Kasumi-1 (cell line): Measurements from ENCODE around the gene ZDHHC19.
"Not testable (repeated sequence)": the region's sequence is repeated elsewhere in the genome, so short reads cannot be mapped to it uniquely, and the experiment has no call there.

ENCODE experiments used
- DNase-seq, 2 experiments: peaks; one replicate each; lab custom pipeline; 2025; lab: John Stamatoyannopoulos, UW

ZDHHC19 gene

GRCh38 chr3:196225086-196225485 lies 13.9 kb upstream of the ZDHHC19 start:
- no peak for DNase-seq

DNA sequence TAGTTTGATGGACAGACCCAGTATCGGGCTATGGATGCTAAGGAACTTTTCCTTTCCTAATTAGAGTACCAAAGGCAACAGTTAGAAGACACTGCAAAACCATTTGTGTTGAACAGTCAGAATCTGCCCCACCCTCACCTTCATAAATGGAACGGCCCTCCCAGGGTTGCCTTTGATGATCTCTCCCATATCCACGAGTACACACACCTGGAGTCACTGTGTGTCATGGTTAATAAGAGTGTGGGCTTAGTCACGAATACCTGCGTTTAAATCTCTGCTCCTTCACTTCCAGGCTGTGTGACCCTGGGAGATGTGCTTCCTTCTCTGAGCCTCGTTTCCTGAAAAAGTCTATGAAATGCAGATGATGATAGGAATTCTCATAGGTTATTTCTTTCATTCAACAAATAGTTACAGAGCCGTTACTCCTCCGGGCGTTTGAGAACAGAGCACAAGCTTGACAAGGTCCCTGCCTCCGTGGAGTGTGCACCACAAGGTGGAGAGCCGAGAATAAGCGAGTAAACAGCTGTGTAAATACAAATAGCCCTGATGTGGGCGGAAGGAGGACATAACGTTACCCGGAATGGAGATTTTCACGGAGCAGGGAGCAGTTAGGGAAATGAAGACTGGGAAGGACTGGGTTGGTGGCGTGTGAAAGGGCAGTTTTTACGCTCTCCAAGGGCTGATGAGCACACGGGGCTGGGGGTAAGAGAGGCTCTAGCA lies 11.8 kb upstream of the ZDHHC19 start:
- DNase-seq = no peak

DNA sequence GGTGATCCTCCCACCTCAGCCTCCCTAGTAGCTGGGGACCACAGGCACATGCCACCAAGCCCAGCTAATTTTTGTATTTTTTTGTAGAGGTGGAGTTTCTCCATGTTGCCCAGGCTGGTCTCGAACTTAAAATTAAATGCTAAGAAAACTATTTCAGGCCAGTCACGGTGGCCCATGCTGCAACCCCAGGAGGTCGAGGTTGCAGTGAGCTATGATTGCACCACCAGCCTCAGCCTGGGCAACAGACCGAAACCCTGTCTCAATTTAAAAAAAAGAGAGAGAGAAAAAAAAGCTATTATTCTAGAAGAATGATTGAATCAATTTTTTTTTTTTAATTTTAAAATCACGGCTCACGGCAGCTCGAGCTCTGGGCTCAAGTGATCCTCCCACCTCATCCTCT lies 9.8 kb upstream of the ZDHHC19 start:
- no peak for DNase-seq

- DNase-seq = peak; percentile 74 to 81
Observed at GRCh38 chr3:196220587-196220986, 9.4 kb upstream of the ZDHHC19 start.

GRCh38 chr3:196219970-196220311 lies 8.7 kb upstream of the ZDHHC19 start:
- DNase-seq = peak; percentile 43 to 52

GRCh38 chr3:196219194-196219969 lies 8.2 kb upstream of the ZDHHC19 start:
- DNase-seq = peak; percentile 93 to 95

- DNase-seq = no peak
Observed at GRCh38 chr3:196218155-196218712, 7.0 kb upstream of the ZDHHC19 start.

DNA sequence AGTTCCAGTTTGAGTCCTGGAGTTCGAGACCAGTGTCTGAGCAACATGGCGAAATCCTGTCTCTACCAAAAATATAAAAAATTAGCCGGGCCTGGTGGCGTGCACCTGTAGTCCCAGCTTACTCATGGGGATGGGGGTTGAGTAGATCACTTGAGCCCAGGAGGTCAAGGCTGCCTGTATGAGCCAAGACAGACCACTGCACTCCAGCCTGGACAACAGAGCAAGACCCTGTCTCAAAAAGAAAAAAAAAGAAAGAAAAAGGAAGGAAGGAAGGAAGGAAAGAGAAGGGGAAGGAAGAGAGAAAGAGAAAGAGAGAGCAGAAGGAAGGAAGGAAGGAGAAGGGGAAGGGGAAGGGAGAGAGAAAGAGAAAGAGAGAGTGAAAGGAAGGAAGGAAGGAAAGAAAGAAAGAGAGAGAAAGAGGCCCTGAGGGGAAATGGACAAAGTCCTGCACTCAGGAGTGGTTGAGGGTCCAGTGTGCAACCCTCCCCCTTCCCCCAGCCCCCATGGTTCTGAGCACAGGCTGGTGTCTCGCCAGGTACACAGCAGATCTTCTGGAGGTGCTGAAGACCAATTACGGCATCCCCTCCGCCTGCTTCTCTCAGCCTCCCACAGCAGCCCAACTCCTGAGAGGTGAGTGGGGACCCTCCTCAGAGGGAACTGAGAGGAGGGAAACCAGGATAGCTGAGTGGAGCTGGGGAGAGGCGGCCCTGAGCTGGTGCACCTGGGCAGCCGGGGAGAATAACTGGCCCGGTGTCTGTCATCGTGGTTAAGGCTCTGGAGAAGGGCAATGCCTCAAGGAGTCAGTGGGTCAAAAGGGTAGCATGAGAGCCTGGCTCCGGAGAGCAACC lies 6.3 kb upstream of the ZDHHC19 start:
- DNase-seq = no peak

- DNase-seq = no peak
Observed at GRCh38 chr3:196216681-196217211, 5.5 kb upstream of the ZDHHC19 start.

DNA sequence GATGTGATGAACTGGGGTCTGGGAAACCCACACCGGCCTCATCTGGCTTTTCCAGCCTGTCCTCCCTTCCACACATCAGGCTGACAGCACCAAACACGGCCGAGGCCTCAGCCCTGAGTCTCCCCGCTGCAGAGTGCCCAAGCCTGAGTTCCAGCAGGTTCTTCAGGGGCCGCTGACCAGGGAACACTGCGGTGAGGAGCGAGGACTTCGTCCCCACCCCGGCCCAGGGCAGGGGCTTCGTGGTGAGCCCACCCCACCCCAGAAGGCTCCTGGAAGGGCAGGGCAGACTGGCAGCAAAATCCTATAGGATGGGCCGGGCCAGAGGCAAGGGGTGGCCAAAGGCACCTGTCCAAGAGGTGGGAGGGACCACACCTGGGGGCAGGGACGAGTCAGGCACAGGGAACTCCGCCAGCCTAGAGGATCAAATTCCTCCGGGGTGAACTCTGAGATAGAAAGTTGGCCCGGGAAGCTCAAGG lies 4.9 kb upstream of the ZDHHC19 start, which contains the start of gene SLC51A:
SLC51A (plus strand) TSS at position 446 of the 476 bp plus-strand sequence. CDS start 179 bp downstream, outside the sequence.
- no peak for DNase-seq

GRCh38 chr3:196215493-196216020 lies 4.4 kb upstream of the ZDHHC19 start:
- DNase-seq = no peak

GRCh38 chr3:196214783-196215441 lies 3.7 kb upstream of the ZDHHC19 start:
- DNase-seq = no peak

DNA sequence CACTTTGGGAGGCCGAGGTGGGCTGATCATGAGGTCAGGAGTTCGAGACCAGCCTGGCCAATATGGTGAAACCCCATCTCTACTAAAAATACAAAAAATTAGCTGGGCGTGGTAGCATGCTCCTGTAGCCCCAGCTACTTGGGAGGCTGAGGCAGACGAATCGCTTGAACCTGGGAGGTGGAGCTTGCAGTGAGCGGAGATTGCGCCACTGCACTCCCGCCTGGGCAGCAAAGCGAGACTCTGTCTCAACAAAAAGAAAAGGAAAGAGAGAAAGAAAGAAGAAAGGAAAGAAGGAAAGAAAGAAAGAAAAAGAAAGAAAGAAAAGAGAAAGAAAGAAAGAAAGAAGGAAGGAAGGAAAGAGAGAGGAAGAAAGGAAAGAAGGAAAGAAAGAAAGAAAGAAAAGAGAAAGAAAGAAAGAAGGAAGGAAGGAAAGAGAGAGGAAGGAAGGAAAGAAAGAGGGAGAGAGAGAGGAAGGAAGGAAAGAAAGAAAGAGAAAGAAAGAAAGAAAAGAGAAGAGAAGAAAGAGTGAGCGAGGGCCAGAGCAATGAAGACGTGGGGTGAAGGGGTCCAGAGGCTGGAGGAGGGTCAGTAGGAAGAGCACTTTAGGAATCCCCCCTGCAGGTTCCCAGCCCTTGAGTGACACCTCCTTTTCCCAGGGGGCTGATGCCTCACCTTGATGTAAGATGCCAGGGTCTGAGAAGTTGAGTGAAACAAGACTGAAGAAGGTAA lies 1.1 kb downstream of the ZDHHC19 start:
- DNase-seq = not testable (repeated sequence)

DNA sequence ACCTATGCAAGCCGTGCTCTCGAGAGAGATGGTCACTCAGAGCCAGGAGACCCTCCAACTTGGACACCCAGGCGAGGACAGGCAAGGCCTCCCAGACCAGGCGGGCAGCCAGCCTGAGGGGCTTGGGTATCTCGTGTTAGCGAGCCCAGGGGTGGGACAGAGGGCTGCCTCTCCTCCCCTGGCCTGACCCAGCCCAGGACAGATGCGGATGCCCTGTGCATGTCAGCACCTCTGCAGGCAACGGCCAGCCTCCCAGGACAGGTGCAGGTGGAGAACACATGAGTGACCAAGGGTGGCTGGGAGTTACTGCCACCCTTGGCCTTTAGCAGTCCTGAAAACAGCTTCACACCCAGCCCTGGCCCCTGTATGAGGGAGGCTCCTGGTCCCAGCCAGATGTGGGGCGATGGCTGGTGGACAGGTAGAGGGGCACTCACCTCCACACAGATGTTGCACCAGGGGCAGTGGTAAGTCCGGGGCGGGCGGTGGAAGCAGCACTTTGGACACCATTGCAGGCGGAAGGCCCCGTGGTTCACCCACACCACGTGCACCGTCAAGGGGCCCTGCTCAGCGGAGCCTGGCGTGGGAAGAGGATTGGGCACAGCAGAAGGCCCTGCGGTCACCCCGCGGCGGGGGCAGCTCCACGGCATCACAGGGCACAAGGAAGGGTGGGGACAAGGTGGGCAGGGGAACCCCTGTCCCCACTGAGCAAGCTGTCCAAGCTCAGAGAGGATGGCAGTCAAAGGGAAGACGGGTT lies 2.1 kb downstream of the ZDHHC19 start:
- DNase-seq = no peak

- DNase-seq = peak; percentile 23 to 25
Observed at GRCh38 chr3:196207833-196208607, 3.2 kb downstream of the ZDHHC19 start.

GRCh38 chr3:196207159-196207832 lies 3.9 kb downstream of the ZDHHC19 start:
- no peak for DNase-seq

DNA sequence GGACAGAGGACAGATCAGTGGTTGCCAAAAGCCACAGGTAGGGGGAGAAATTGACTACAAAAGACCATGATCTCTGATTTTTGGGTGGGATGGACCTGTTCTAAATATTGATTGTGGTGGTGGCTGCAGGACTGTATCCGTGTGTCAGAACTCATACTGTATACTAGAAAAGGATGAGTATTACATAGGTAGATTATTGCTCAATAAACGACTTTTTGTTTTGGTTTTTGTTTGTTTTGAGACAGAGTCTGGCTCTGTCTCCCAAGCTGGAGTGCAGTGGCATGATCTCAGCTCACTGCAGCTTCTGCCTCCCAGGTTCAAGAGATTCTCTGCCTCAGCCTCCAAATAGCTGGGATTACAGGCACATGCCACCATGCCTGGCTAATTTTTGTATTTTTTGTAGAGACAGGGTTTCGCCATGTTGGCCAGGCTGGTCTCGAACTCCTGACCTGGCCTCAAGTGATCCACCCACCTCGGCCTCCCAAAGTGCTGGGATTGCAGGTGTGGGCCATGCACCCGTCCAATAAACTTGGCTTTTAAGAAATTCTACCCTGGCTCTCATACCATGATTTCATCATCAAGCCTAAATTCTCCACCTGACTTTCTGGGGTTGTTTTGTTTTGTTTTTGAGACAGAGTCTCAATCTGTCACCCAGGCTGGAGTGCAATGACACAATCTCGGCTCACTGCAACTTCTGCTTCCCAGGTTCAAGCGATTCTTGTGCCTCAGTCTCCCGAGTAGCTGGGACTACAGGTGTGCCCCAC lies 5.6 kb downstream of the ZDHHC19 start:
- DNase-seq = not testable (repeated sequence)
